SK-N-DZ (cell line): ENCODE data around the gene TAS1R2.

Experiments
- DNase-seq: peaks from one replicate; pipeline ENCODE4 v3.0.0-alpha.2; 2015; ENCODE audit warnings: low spot score
- small RNA-seq, 2 experiments: library from RNA; depleted of rRNA; stranded (forward); fragments of <200 nt; gene quantifications; one replicate each; pipeline ENCODE3, GENCODE V24; 2014

The TAS1R2 gene

DNA sequence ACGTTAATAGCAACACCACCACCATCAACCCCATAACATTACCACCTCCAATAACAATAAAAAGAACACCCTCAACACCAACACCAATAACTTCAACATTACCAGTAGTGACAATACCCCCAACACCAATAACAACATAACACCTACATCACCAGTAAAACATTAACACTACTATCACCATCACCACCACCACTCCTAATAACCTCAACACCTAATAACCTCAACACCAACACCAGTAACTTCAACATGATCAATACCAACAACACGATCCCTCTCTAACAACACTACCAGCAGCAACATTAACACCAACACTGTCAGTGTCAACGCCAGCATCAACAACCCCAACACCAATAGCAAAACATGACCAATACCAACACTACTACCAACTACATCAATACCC lies 57.2 kb downstream of the TAS1R2 start:
- DNase-seq, result no peak

- DNase-seq, result no peak
These were observed 59.2 kb downstream of the TAS1R2 start for GRCh38 chr1:18800258-18800657.

GRCh38 chr1:18799454-18799853 lies 60.0 kb downstream of the TAS1R2 start:
- DNase-seq, result no peak

- no peak for DNase-seq
These were observed 60.5 kb downstream of the TAS1R2 start for GRCh38 chr1:18798946-18799345.

DNA sequence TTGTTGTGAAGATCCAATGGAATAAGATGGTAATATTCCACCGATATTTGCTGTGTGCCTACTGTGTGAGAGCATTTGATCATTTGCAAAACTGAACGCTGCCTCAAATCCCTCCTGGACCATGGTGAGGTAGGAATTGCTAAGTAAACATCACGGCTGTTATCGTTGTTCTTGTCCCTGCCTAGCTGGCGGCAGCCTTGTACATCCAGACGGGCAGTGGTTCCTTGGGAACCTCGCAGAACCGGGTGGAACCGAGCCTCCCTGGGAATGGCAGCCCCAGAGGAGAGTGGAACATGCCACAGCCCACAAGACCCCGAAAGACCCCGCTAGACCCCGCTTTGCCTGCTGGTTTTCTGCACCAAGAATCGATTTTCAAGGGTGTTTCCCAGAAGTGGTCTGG lies 60.9 kb downstream of the TAS1R2 start:
- DNase-seq, result no peak

- DNase-seq, result no peak
These were observed 62.5 kb downstream of the TAS1R2 start for GRCh38 chr1:18796950-18797349.

- DNase-seq, result peak; percentile 49
These were observed 64.3 kb downstream of the TAS1R2 start for GRCh38 chr1:18795002-18795689.

GRCh38 chr1:18794561-18794960 lies 64.9 kb downstream of the TAS1R2 start:
- DNase-seq, result peak; percentile 84

GRCh38 chr1:18794051-18794450 lies 65.4 kb downstream of the TAS1R2 start:
- peak; percentile 37 for DNase-seq

GRCh38 chr1:18793164-18793563 lies 66.3 kb downstream of the TAS1R2 start:
- DNase-seq, result no peak

DNA sequence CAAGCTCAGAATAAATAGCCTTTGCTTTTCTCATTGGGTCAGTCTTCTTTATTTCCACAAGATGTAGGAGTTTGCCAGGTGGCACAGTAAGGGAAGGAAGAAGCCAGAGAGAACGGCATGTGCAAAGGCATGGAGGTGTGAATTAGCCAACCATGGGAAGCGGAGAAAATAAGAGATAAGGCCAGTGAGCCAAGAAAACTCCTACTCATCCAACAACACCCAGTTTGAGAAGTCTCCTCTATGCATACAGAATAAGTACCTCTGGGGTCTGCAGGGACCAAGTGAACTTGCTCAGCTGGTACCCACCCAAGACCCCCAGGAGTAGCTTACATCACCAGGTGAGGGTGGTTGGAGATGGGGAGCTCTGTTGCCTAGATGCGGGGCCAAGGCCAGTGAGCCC lies 66.7 kb downstream of the TAS1R2 start:
- no peak for DNase-seq

Small RNA genes within 50 kb of the gene (small RNA-seq; reads per million reads assigned to genes)
- gene MIR1290, result 0 reads per million in 2 experiments
- gene MIR4695, result 0 reads per million in 2 experiments
